ENCODE results near the gene RPL12.

RPL12 gene

DNA sequence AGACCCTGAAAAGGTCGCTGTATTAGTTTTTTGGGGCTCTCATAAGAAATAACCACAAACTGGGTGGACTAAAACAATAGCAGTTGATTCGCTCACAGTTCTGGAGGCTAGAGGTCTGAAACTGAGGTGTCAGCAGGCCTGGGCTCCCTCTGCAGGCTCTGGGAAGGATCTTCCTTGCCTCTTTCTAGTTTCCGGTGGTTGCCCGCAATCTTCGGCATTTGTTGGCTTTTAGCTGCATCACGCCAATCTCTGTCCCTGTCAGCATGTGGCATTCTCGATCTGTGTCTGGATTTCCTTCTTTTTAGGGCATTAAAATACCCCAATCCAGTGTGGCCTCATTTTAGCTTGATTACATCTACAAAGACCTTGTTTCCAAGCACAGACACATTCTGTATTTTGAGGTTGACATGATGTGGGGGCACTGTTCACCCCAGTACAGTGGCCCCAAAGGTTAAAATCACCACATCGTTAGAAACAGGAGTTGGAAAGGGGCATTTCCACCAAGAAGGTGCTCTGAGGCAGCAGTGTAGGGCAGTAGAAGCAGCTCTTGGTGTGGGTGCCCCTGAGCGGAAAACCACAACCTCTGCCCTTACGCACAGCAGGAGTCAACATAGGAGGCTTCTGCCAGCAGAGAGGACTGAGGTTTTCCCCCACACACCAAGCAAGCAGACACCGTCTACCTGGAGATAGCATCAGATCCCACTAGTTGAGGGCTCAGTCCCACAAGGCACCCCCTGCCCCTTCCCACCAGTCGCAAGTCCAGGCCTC lies 13.5 kb downstream of the RPL12 start:
- peak; percentile 31 for DNase-seq

DNA sequence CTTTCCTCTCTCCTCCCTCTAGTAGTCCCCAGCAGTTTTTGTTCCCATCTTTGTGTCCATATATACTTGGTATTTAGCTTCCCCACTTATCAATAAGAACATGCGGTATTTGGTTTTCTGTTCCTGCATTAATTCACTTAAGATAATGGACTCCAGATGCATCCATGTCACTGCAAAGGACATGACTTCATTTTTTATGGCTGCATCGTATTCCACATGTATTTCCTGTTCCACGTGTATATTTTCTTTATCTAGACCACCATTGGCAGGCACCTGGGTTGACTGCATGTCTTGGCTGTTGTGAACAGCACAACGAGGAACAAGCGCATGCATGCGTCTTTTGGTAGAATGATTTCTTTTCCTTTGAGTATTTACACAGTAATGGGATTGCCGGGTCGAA lies 20.8 kb downstream of the RPL12 start:
- no peak for DNase-seq

DNA sequence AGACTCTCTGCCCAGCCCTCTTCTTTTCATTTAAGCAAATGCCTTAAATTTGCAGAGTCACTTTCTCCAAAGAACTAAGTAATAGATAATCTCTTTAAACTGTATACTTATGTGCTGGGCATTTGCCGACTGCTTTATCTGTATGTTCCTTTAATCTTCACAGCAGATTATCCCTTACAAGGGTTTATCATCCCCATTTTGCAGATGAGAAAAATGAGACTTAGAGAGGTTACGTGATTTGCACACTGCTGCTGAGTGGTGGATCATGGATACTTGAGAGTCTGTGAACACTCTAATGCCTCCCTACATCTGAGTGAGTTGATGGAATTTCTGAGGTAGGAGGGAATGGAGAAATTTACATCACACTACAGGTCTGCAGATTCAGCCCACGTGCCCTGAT lies 22.9 kb downstream of the RPL12 start:
- DNase-seq: no peak

DNA sequence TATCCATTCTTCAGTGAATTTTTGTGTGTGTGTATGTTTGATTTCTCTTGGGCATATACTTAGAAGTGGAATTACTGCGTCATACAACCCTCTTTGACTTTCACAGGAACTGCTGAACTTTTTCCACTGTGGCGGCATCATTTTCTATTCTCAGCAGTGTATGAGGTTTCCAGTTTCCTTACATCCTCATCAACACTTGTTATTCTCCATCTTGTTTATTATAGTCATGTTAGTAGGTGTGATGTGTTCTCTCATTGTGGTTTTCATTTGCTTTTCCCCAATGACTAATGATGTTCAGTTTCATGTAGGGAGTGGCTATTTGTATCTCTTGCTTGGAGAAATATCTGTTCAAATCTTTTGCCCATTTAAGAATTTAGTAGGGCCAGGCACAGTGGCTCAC lies 24.4 kb downstream of the RPL12 start:
- DNase-seq: no peak

DNA sequence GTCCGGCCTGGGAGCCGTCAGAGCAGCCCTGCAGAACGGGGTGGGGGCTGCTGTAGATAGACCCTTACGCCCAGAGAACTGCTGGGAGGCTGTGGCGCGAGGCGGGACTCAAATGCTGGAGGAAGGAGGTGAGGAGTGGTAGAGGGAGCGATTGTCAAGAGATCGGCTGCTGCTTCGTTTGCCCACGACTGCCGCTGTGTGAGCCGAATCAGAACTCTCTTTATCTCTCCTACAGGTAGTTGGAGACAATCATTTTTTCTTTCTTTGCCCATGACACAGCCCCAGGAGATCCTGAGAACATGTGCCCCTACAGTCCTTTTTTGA lies 26.6 kb downstream of the RPL12 start:
- no peak for DNase-seq

DNA sequence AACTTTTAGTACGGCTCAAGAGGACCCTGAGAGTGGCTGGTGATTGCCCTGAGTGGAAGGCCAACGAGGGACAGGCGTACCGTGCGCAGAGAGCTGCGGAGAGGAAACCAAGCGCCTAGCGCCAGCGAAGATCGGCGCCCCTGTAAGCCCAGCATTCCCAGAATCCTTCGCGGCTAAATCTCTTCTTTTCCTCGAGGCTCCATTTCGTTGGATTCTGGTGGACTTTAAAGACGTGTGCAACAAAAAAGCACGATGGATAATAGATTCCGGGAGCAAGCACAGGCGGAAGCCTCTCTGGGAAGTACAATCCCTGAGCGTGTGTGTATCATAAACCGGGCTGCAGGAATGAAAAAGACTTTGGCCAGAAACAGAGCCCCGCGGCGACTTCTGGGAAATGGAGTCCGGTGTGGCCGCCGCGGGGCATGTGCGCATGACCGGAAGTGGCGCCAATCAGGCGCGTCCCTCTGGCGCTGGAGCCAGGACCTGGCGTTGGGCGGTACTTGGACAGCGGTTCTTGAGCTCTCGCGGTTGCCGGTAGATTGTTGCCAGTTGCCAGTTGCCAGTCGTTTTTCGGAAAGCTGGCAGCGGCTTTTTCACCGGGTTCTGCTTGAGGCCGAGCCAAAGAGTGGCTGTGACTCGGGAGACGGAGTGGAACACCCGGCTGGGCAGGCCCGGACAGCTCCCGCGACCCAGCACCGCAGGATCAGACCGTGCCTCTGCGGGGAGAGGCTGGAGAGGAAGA lies 27.1 kb downstream of the RPL12 start, which contains the start of gene ZNF79:
Gene ZNF79 (plus strand): TSS at position 449 of the 742 bp plus-strand sequence. CDS start 406 bp downstream, outside the sequence.
- DNase-seq: peak; percentile 89

DNA sequence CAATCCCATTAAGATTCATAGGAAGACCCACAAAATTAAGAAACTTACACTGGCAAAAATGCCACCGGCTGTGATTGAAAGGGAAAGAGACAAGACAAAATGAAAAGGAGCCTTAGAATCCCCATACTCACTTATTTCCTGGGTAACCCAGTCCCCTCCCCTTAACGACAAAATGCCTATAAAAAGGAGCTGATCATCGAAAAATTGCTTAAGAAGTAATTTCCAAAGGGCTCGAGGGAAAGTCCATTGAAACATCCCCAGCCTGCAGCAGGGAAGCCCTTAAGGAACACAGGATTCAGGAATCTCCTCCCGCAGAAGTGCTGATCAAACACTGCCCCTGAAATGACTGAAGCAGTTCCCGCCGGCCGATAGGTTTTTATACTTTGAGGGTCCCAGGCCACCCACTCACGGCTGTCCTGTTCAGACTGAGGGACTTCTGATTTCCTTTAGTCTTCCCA lies 27.7 kb downstream of the RPL12 start:
- no peak for DNase-seq

DNA sequence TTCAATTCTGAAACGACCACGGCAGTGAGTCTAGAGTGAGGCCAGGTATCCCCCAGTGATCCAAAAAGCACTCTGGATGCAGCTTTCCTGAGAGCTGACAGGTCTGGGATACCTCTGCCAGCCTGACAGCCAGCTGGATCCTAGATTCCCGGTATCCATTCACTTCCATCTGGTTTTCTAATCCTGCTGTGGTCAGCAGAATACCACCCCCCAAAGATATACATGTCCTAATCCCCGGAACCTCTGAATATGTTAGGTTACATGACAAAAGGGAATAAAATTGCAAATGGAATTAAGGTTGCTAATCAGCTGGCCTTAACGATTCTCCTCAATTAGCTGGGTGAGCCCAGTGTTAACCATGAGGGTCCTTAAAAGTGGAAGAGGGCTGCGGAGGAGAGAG lies 28.4 kb downstream of the RPL12 start:
- DNase-seq: no peak

DNA sequence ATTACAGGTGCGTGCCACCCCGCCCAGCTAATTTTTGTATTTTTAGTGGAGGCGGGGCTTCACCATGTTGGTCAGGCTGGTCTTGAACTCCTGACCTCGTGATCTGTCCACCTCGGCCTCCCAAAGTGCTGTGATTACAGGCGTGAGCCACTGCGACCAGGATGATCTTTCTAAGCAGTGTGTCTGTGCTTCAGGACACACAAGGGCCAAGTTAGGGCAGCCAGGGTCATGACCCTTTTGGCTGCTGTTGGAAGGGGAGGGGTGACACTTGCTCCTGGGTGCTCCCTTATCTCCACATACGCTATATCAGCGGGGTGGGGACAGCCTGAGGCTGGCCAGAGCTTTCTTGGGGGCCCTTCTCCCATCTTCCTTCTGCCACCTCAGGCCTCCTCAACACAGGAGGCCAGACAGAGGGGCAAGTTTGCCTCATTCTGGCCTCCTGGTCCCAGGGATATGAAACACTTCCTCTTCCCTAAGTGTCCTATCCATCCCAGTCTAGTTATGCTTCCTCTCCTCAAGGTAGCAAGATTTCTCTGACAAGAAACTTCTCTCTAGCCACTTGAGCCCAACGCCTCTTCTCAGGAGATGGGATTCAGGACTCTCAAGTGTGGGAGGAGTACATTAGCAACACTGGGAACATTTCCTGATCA lies 28.9 kb downstream of the RPL12 start:
- DNase-seq: no peak

DNA sequence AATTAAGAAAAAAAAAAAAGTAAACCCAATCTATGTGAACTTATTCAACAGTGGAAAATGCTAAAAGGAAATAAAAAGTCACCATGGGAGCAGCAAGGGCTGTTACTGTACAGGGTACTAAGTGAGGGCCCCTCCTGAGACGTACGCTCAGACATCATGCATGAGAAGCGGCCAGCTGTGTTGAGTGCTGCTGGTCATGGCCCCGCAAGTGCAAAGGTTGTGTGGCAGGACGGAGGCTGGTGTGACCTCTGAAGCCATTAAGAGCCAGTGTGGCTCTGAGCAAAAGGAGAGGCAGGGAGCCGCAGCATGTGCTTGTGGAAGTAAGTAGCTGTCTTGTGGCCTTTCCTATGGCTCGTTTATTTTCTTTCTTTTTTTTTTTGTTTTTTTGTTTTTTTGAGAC lies 30.1 kb downstream of the RPL12 start:
- no peak for DNase-seq

DNA sequence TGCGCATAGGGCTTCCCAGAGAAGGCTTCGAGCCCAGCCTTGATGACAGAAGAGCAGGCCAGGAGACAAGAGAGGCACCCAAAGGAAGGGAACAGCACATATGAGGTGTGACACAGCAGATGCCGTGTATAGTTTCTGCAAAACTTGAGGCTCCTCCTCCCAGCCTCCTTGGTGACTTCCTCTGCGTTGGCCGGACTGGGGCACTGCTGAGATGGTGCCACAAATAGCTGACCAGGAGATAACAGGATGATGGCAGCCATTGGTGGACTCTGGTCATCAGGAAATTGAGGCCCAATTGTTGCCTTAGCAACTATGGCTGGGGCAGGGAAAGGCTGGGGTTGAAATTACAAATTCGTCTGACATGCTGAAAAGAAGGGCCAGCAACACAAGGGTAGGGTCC lies 31.9 kb downstream of the RPL12 start:
- no peak for DNase-seq

DNA sequence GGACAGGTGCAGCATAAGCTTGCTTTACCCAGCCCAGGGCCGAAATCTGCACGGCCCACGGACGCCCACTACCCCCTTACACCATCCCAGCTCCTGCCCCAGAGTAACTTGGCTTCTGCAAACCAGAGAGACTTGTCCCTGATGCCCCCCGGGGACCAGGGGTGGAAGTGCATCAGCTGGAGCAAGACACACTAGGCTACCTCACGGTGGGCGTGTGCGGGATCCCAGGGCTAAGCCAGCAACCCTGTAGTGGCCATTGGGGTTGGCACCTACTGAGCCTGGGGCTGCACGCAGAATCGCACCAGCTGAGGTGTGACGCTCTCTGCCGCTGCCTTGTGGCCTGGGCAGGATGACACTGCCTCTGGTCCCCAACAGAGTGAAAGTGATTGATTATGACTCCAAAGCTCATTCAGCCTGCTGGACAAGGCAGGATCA lies 33.2 kb downstream of the RPL12 start:
- peak; percentile 39 for DNase-seq

DNA sequence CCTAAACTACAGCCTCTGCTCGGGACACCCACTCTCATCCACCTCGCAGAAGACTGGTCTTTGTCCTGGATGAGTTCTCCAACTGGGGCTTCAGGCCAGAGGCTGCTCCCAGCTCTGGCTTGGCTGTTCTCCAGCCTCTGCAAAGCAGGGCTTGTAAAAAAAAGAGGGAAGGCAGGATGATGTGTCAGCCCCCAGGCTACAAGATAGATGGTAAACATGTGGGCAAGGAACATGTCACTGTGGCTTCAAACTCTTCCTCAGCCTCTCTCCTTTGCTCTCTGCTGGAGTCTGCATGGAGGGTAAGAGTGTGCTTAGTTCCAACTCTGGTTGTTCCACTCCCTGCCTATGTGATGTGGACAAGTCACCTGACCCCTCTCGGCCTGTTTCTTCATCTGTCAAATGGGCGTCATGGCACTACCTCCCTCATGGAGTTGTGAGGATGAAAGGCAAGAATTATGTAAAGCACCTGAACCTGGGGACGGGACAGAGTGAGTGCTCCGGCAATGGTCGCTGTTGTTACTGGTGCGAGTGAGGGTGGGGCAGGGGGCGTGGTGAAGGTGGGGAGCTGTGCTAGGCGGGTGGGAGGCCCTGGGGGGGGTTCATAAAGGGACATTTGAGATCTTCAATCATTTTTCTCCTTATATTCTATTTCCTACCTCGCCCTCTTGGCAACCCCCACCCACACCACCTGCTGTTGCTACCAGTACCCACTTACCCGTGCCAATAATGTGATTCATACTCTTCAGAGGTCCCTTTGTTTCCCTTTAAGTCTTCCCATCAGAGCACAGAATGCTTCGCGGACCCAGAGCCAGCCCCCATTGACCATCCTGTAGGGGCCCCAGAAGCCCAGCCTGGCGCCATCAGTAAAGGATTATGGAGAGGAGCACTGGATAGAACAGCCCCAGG lies 33.8 kb downstream of the RPL12 start:
- no peak for DNase-seq

DNA sequence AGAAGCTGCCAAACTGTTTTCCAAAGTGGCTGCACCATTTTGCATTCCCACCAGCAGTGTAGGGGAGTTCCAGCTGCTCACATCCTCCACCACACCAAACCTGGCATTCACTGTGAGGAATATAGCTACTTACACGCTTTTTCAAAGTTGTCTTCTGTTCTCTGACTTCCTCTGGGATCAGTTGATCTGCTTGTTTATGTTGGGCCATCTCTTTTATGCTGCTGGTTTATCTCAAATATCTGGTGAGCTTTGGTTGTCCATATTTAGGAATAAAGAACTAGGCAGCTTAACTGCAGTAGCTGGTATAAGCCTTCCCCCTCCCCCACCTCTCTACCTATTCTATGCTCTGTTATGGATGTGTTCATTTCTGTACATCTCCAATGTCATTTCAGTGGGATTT lies 35.5 kb downstream of the RPL12 start:
- DNase-seq: no peak

DNA sequence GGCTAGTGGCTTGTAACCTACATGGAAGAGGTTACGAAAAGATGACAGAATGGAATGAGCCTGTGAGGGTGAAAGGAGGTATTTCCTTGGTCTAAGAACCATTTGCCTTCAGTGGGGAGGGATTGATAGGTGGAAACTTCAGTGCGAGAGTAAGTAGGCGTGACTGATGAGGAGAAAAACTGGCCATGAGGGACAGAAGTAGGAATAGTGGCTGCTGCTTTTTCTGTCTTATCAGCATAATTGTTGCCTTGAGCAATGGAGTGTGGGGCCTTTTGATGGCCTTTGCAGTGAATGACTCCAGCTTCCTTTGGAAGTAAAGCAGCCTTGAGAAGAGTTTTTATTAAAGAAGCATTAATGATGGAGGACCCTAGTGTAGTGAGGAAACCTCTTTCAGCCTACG lies 36.1 kb downstream of the RPL12 start:
- no peak for DNase-seq

DNA sequence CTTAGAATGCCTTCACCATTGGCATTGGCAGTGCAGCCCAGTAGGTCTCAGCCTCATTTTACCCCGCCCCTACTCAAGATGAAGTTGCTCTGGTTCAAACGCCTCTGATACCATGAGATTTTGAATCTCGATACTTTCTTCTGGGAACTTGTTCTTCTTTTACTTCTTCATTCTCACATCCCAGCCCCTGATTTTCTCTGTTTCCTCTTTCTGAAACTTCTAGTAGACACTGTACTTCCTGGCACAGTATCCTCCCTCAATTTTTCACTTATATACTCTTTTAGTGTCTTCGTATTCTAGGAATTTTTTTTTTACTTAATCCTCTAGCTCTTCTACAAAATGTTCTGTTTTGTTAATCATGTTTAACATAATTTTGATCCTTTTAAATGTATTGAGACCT lies 40.1 kb downstream of the RPL12 start:
- DNase-seq: no peak

DNA sequence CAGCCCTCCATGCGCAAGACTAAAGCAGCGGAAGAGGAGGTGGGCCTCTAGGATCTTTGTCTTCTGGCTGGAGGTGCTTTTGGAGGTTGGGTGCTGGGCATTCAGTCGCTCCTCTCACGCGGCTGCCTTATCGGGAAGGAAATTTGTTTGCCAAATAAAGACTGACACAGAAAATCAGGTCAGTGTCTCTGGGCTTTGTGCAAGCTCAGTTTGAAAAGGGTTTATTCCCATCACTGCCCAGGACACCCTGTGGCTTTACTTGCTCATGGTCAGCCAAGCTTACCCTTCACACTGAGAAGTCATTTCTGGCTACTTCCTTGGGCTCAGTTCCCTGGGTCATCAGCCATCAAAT lies 43.7 kb downstream of the RPL12 start:
- no peak for DNase-seq

DNA sequence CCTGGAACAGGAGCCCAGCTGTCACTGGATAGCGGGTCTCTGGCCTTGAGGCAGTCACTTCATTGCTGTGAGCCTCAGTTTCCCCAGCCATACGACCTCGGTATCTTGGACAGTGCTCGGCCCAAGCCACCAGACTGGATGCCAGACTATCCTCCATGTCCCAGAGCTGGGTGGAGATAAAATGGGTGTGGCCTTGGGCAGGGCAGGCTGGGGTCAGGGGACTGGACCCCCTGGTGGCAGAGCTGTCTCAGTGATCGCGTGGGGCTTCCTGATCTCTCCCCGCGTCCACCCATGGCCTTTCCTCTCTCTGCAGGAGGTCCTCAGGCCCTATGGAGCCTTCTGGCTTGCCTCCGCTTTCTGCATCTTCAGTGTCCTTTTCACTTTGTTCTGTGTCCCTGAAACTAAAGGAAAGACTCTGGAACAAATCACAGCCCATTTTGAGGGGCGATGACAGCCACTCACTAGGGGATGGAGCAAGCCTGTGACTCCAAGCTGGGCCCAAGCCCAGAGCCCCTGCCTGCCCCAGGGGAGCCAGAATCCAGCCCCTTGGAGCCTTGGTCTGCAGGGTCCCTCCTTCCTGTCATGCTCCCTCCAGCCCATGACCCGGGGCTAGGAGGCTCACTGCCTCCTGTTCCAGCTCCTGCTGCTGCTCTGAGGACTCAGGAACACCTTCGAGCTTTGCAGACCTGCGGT lies 44.3 kb downstream of the RPL12 start:
- DNase-seq: no peak

DNA sequence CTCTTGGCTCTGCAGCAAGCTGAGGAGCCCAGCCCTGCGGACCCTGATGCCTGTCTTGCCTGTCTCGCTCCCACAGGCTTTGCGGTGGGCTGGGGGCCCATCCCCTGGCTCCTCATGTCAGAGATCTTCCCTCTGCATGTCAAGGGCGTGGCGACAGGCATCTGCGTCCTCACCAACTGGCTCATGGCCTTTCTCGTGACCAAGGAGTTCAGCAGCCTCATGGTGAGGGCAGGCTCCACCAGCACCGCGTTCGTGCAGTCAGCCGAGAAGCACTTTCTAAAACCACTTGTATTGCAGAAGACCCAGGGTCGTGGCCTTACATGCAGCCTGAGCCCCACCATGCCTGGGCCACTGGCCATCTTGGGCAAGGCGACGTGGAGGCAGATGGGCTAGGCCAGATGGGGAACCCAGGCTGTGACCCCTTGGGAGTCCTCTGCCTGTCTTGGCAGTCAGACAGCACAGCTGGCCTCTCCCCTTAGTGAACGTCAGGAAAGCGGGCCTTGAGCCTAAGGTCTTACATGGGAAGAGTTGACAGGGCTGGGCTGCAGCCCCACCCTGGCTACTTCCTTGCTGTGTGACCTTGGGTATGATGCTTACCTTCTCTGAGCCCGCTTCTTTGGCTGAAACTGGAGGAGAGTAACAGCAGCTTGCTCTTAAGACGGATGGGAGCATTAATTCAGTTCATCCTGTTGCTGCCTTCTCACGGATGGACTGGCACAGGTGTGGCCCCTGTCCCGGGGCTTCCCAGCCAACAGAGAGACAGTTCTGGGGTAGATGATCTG lies 45.7 kb downstream of the RPL12 start:
- DNase-seq: no peak

DNA sequence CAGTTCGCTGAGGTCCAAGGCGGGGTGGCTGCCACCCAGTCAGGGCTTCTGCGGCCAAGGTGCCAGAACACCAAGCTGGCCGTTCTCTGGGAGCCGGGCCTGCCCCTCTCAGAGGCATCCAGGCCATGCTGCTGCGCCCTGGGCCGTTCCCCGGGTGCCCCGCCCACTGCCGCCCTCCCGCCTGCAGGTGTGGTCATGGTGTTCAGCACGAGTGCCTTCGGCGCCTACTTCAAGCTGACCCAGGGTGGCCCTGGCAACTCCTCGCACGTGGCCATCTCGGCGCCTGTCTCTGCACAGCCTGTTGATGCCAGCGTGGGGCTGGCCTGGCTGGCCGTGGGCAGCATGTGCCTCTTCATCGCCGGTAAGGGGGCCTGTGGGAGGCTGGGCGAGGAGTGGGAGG lies 46.6 kb downstream of the RPL12 start:
- no peak for DNase-seq

DNA sequence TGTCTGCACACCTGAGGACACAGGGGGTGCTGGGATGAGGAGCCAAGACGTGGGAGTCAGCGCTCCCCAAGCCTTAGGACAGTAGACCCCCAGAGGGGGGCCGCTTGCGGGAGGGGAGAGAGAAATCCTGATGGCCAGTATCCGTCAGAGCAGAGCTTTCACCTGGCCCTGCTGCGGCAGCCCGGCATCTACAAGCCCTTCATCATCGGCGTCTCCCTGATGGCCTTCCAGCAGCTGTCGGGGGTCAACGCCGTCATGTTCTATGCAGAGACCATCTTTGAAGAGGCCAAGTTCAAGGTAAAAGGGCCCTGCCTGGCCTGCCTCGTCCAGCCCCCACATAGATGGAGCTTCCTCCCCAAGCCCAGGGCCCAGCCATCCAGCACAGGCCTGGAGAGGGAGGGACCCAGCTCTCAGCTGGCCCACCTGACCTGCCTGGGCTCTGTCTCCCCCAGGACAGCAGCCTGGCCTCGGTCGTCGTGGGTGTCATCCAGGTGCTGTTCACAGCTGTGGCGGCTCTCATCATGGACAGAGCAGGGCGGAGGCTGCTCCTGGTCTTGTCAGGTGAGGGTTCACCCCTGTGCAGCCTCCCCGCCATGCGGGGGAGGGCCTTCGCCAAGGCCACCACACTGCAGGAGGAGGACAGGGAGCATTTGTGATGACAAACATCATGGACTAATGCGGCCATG lies 47.6 kb downstream of the RPL12 start:
- no peak for DNase-seq
